ENCODE results near the gene ATP5MC2. TPM values are rescaled to one million over a fixed set of nuclear protein-coding genes. Genes with fewer than 3 reads are reported as not detected.

Gene ATP5MC2
- total and polyA plus RNA-seq, 10 of the 15 experiments (the other 5 are each of a cell fraction or from before 2014, with no cell fraction given): 379 to 1,090 (median 525) TPM

GRCh38 chr12:53623548-53624385, 52.1 kb downstream of the ATP5MC2 start:
- CTCF ChIA-PET: interaction anchor here (0.6 to 3.2 kb wide), 29 partner anchors 9 to 1255 kb away, joined by 3 to 27 read pairs (median 3); partner anchors contain the start of genes ATP5MC2, HOXC10 and HOXC4
- FAIRE-seq: no peak
- H3K79me2 ChIP-seq (ENCODE audit: control insufficient read depth, insufficient read depth, low read length): peaks cover 60% of the 10 kb centered on the region
- H4K20me1 ChIP-seq (ENCODE audit: control insufficient read depth, insufficient read depth): no peaks in the 10 kb centered on the region
- WGBS (ENCODE audit: insufficient coverage, insufficient replicate concordance, low lambda C conversion rate, missing lambda C conversion rate): 30% methylated on average over 7 of the region's 7 CpGs
- no peak for DNase-seq (ENCODE audit: low read depth, low spot score)
- no peak for ATAC-seq
- peak overlapping the region; percentile 94 for H3K4me3 ChIP-seq
- H2AFZ ChIP-seq (ENCODE audit: control insufficient read depth, low read depth, low read length): no peak overlapping the region
- in situ Hi-C loops (cut with MboI) (no loop called here), intact Hi-C loops (cut with micrococcal nuclease; ENCODE audit: unreplicated experiment) (loop anchor here (2.0 kb wide), 1 partner anchor 81 kb away; no protein-coding TSS in a partner anchor)
- no peaks in the 10 kb centered on the region for H3K36me3 ChIP-seq (ENCODE audit: control insufficient read depth in 2 of 2, insufficient read depth in 2 of 2, low read length in 1 of 2)
- no peaks in the 10 kb centered on the region for H3K9me3 ChIP-seq (replicated peaks; ENCODE audit: control insufficient read depth, insufficient read depth, low read length)
- POLR2A ChIA-PET: interaction anchor here (0.5 to 5.3 kb wide), 17 partner anchors 9 to 701 kb away, joined by 3 to 51 read pairs (median 3); partner anchors contain the start of genes CALCOCO1, CISTR and COPZ1
- H3K4me2 ChIP-seq (ENCODE audit: control insufficient read depth, insufficient read depth): peak overlapping the region; percentile 85
- RAD21 ChIA-PET (ENCODE audit: unreplicated experiment): interaction anchor here (0.5 to 4.5 kb wide), 14 partner anchors 10 to 1369 kb away, joined by 3 to 39 read pairs (median 5); partner anchors contain the start of genes ATP5MC2 and TARBP2
- H3K27me3 ChIP-seq (replicated peaks in 1 of 2; ENCODE audit: control insufficient read depth in 2 of 2, insufficient read depth in 2 of 2, low read length in 1 of 2): no peaks in the 10 kb centered on the region
- H3K9ac ChIP-seq (ENCODE audit: control insufficient read depth, insufficient read depth, low read length): peak overlapping the region; percentile 93; the same call in 1 of the 2 replicates
- H3K4me1 ChIP-seq (ENCODE audit: control insufficient read depth, insufficient read depth, low read length): no peaks in the 10 kb centered on the region; the same call in 1 of the 2 replicates
- BruUV-seq (replicated peaks): no TSS peak
- peak overlapping the region; percentile 38; the same call in 1 of the 2 replicates for H3K27ac ChIP-seq (ENCODE audit: control insufficient read depth, insufficient read depth)
- SMC1A ChIA-PET (ENCODE audit: uncharacterized antibody, unreplicated experiment): interaction anchor here (0.8 to 4.7 kb wide), 29 partner anchors 8 to 133 kb away, joined by 3 to 52 read pairs (median 5); partner anchors contain the start of gene ATP5MC2
- no peak for TF ChIP-seq ESRRA (IDR thresholded peaks at IDR 0.05; ENCODE audit: low read length)
- no peak for TF ChIP-seq USF1 (IDR thresholded peaks at IDR 0.05; ENCODE audit: borderline replicate concordance, extremely low read length, insufficient read depth, low read depth, low read length)
- TF ChIP-seq POLR2AphosphoS2 (IDR thresholded peaks at IDR 0.05; ENCODE audit: low read depth, low read length): no peak
- TF ChIP-seq ZNF274 (IDR thresholded peaks at IDR 0.05; ENCODE audit: insufficient read depth, insufficient read length): no peak
- no peak for TF ChIP-seq SMAD5 (IDR thresholded peaks at IDR 0.05; ENCODE audit: low read depth)
- no peak for TF ChIP-seq PRDM15 (CRISPR knock-in tag; IDR thresholded peaks at IDR 0.05)
- TF ChIP-seq ZBTB40 (IDR thresholded peaks at IDR 0.05; ENCODE audit: borderline replicate concordance): no peak
- no peak for TF ChIP-seq RAD51 (IDR thresholded peaks at IDR 0.05)
- no peak for TF ChIP-seq PAX8 (IDR thresholded peaks at IDR 0.05)
- TF ChIP-seq RFX5 (IDR thresholded peaks at IDR 0.05; ENCODE audit: low read depth, low read length): no peak
- no peak for TF ChIP-seq ZBTB33 (IDR thresholded peaks at IDR 0.05)
